ENCODE measurements around the gene BAX. TPM values are rescaled to one million over a fixed set of nuclear protein-coding genes. Genes with fewer than 3 reads are reported as not detected.

BAX gene
- total and polyA plus RNA-seq, 7 donors: 16.8 to 66.1 (median 22.2) TPM

- peaks cover 22% of the 10 kb centered on the region for H3K4me1 ChIP-seq
- WGBS, 3 donors: 54 to 55% (median 54%) methylated on average over 2 of the region's 2 CpGs
- ATAC-seq (no peak), DNase-seq (no peak)
- H3K27me3 ChIP-seq (ENCODE audit: insufficient read depth in 3 of 3, low read length in 2 of 3): no peaks in the 10 kb centered on the region
- TF ChIP-seq CTCF (IDR thresholded peaks at IDR 0.05): no peak
- H3K36me3 ChIP-seq (ENCODE audit: insufficient read depth in 1 of 2, low read depth in 1 of 2): peaks cover 6 to 73% of the 10 kb centered on the region in 2 donors
- H3K4me3 ChIP-seq: no peak overlapping the region
- peak overlapping the region; percentile 86 for H3K27ac ChIP-seq
- H3K9me3 ChIP-seq: no peaks in the 10 kb centered on the region
- intact Hi-C loops (cut with DNase I): no loop called here
These were observed 22.4 kb downstream of the BAX start for GRCh38 chr19:48977061-48977460.

DNA sequence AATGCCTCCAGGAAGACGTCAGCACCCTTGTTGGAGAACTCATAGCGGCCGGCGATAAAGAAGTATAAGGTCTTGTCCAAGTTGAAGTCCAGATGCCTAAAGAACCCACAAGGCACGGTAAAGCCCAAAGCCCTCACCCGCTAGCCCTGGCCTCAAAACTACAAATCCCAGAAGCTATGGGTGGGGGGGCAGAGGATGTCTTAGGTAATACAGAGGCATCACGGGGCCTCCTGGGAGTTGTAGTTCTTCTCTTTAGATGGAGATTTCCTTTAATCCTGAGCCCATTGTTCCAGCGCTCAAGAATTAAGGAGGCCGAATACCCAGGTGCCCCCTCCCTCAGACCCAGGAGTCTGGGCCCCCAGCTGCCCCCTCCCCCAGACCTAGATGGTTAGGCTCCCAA, 27.6 kb downstream of the BAX start:
- no peak overlapping the region for H3K4me3 ChIP-seq
- intact Hi-C loops (cut with DNase I): no loop called here
- DNase-seq (no peak), ATAC-seq (no peak)
- peaks cover 23% of the 10 kb centered on the region for H3K4me1 ChIP-seq
- H3K36me3 ChIP-seq (ENCODE audit: insufficient read depth in 1 of 2, low read depth in 1 of 2): peaks cover 3 to 75% of the 10 kb centered on the region in 2 donors
- H3K27ac ChIP-seq: peak overlapping the region; percentile 86
- H3K9me3 ChIP-seq: no peaks in the 10 kb centered on the region
- WGBS, 3 donors: 71 to 90% (median 78%) methylated on average over 9 of the region's 9 CpGs
- no peaks in the 10 kb centered on the region for H3K27me3 ChIP-seq (ENCODE audit: insufficient read depth in 3 of 3, low read length in 2 of 3)
- no peak for TF ChIP-seq CTCF (IDR thresholded peaks at IDR 0.05)

GRCh38 chr19:48985711-48986110, 31.0 kb downstream of the BAX start:
- no peaks in the 10 kb centered on the region for H3K9me3 ChIP-seq
- no peak overlapping the region for H3K4me3 ChIP-seq
- 67 to 77% (median 71%) methylated on average over 13 of the region's 13 CpGs for WGBS, 3 donors
- H3K27me3 ChIP-seq (ENCODE audit: insufficient read depth in 3 of 3, low read length in 2 of 3): no peaks in the 10 kb centered on the region
- DNase-seq (no peak), ATAC-seq (no peak)
- peak overlapping the region; percentile 58 for H3K27ac ChIP-seq
- peaks cover 3 to 85% of the 10 kb centered on the region in 2 donors for H3K36me3 ChIP-seq (ENCODE audit: insufficient read depth in 1 of 2, low read depth in 1 of 2)
- intact Hi-C loops (cut with DNase I): no loop called here
- H3K4me1 ChIP-seq: peaks cover 36% of the 10 kb centered on the region
- TF ChIP-seq CTCF (IDR thresholded peaks at IDR 0.05): no peak

DNA sequence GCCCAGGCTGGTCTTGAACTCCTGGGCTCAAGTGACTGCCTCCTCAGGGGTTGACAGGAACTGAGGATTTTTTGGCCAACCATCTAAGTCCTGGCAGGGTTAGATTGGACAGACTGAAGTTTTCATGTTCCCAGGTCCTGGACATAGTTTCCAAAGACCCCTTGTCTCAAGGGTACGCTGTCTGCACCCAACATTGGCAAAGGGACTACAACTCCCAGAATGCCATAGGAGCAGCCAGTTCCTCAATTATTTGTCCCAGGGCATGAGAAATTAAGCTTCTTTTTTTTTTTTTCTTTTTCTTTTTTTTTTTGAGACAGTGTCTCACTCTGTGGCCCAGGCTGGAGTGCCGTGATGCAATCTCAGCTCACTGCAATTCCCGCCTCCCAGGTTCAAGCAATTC, 31.5 kb downstream of the BAX start:
- ATAC-seq (no peak), DNase-seq (no peak)
- no peaks in the 10 kb centered on the region for H3K27me3 ChIP-seq (ENCODE audit: insufficient read depth in 3 of 3, low read length in 2 of 3)
- TF ChIP-seq CTCF (IDR thresholded peaks at IDR 0.05): no peak
- H3K4me1 ChIP-seq: peaks cover 41% of the 10 kb centered on the region
- H3K36me3 ChIP-seq (ENCODE audit: insufficient read depth in 1 of 2, low read depth in 1 of 2): peaks cover 3 to 80% of the 10 kb centered on the region in 2 donors
- peak overlapping the region; percentile 58 for H3K27ac ChIP-seq
- H3K4me3 ChIP-seq: no peak overlapping the region
- intact Hi-C loops (cut with DNase I): no loop called here
- 89 to 96% (median 94%) methylated on average over 3 of the region's 3 CpGs for WGBS, 3 donors
- H3K9me3 ChIP-seq: no peaks in the 10 kb centered on the region

DNA sequence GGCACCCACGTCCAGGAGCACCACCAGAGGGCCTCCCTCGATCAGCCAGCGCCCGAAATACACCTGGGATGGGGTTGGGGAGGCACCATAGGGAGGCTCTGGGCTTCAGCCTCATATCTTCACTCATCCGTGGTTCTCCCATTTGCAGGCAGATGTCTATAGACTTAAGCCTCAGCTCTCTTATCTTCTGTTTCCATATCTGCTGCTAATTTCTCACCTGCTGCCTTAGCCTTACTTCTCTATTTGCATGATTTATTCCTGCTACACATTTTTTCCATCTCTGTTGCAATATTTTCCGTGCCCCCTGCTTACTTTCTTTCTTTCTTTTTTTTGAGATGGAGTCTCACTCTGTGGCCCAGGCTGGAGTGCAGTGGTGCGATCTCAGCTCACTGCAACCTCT, 32.6 kb downstream of the BAX start:
- H3K27me3 ChIP-seq (ENCODE audit: insufficient read depth in 3 of 3, low read length in 2 of 3): no peaks in the 10 kb centered on the region
- intact Hi-C loops (cut with DNase I): no loop called here
- peak overlapping the region; percentile 58 for H3K27ac ChIP-seq
- no peaks in the 10 kb centered on the region for H3K9me3 ChIP-seq
- DNase-seq (no peak), ATAC-seq (no peak)
- peaks cover 47% of the 10 kb centered on the region for H3K4me1 ChIP-seq
- no peak overlapping the region for H3K4me3 ChIP-seq
- H3K36me3 ChIP-seq (ENCODE audit: insufficient read depth in 1 of 2, low read depth in 1 of 2): peaks cover 3 to 69% of the 10 kb centered on the region in 2 donors
- TF ChIP-seq CTCF (IDR thresholded peaks at IDR 0.05): no peak
- WGBS, 3 donors: 72 to 84% (median 82%) methylated on average over 7 of the region's 7 CpGs
